Amygdala (tissue), 56 donors: Measurements from ENCODE around the gene CNTN5.
"Not testable (repeated sequence)": the region's sequence is repeated elsewhere in the genome, so short reads cannot be mapped to it uniquely, and the experiment has no call there.

Experiments used
- DNase-seq, 56 donors: peaks; one replicate each; lab custom pipeline; 2025; lab: John Stamatoyannopoulos, UW

CNTN5 gene

DNA sequence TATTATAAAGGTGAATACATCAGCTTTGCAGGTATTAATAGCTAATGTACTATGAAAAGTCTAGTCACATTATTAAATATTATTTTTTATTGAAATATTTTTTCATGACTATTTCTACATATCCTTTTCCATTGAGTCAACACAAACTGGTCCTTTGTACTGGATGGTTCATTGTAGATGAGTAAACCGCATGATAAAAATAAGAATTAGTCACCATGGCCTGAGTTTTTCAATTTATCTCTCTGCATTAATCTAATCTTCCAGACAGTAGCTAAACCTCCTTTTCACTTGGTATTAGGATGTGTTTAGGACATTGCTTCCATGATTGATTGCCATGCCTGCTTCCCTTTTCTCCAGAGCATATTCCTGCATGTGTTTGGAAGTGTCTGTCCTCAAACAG lies 1227.0 kb downstream of the CNTN5 start:
- DNase-seq: no peak

DNA sequence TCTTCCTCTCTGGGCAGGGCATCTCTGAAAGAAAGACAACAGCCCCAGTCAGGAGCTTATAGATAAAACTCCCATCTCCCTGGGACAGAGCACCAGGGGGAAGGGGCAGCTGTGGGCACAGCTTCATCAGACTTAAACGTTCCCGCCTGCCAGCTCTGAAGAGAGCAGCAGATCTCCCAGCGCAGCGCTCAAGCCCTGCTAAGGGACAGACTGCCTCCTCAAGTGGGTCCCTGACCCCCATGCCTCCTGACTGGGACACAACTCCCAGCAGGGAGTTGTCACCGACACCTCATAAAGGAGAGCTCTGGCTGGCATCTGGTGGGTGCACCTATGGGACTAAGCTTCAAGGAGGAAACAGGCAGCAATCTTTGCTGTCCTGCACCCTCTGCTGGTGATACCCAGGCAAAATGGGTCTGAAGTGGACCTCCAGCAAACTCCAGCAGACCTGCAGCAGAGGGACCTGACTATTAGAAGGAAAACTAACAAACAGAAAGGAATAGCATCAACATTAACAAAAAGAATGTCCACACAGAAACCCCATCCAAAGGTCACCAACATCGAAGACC lies 1236.6 kb downstream of the CNTN5 start:
- DNase-seq: not testable (repeated sequence)

DNA sequence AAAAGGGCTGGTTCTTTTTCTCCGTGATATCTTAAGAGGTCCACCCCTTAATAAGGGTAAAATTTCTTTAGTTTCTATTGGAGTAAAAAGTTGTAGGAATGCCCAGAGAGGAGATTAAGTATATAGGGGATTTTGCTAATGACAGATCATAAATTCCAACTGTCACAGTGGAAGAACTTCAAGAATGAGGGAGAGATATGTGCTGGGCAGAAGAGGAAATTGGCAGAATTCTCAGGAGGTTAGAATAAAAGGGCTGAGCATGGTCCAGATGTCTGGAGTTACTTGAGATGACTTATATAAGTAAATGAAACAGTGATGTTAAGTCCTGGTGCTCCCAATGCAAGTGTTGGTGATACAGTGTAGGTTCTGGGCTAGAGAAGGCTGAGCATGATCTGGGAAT lies 1248.8 kb downstream of the CNTN5 start:
- DNase-seq: no peak

DNA sequence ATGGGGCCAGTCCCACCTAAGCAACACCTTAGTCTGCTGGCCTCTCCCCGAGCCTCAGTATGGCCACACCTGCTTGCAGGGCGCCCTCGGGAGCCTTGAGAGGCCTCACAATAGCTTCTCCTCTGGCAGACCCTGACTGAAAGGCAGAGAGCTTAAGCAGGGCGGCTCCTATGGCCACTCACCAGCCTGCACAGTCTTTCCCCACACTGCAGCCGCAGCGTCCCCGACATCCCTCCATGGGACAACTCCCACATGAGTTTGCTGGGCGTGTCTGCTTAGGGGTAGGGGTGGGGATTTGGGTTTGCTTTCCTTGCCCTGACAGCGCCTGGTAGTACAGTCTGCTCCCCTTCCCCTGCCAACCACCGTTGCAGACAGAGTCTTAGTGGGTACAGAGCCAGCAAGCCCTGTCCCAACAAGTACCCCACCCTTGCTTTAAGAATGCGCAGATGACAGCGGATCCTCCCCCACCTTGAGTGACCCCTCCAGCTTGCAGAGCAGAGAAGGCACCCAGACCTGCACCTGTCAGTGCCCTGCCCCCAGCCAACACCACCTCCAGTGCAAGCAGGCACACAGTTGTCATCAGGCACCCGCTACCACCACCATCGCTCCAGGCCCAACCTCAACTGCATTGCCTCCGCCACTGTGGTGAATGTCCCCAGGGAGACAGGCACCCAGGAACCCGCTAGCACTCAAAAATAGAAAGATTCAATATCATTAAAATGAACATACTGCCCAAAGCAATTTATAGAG lies 1252.5 kb downstream of the CNTN5 start:
- DNase-seq: no peak

DNA sequence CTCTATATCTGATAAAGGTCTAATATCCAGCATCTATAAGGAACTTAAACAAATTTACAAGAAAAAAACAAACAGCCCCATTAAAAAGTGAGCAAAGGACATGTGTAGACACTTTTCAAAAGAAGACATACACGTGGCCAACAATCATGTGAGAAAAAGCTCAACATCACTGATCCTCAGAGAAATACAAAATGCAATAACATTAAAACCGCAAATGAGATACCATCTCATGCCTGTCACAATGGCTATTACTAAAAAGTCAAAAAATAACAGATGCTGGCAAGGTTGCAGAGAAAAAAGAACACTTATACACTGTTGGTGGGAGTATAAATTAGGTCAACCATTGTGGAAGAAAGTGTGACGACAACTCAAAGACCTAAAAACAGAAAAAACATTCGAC lies 1253.7 kb downstream of the CNTN5 start:
- DNase-seq: not testable (repeated sequence)

DNA sequence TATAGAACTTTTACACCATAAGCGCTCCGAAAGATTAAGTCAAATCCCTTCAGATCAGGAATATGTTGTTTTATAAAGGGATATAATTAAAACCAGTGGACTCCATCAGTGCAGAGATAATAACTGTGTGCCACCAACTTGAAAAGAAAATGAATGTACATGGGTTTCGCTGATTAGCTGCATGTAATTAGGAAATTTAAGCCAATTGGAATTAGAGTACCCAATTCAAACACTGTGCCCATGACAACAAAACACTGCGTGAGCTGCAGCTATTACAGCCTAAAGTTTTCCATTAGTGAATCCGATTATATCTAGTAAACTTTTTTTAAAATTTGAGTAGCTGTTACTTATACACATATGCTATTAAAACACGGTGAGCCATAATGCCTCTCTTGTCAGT lies 1274.0 kb downstream of the CNTN5 start:
- DNase-seq: no peak

DNA sequence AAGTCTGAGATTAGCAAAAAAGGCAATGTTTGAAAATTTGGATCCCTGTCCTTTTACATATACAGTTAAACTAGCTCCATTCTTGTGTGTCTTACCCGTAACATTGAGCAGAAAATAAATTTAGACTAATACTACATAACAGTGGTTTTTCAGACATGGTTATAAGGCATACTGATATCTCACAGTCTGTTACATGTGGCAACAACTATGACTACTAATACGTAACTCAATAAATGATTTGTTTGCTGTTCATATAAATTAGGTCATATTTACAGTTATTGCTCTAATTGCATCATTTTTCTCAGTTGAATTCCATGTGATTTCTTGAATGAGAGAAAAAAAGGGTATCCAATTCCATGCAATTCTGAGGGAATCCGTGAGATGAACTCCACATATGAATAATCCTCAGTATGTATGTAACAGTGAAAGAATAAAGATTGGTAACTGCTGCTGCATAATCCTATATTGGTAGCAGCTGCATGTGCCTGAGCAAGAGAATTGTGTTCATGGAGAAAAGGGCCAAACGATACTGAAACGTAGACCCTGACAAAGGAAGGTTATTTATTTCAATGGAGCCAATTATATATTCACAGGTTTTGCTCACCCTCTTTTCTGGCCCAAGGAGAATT lies 1275.4 kb downstream of the CNTN5 start:
- no peak for DNase-seq

DNA sequence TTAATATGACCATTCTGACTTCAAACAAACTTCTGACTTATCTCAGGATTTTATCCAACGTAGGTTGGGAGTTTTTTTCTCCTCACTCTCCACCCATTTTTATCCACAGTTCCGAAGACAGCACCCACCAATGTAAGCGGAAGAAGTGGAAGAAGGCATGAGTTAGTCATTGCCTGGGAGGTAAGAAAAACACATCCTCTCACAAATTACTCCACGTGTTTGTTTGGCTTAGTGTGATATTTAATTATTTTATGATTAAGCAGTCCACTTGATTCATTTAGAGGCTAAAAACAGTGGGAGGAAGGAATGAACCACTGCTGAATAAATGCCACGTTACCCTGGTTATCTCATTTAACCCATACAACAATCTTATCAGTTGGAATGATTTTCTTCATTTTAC lies 1276.8 kb downstream of the CNTN5 start:
- no peak for DNase-seq

DNA sequence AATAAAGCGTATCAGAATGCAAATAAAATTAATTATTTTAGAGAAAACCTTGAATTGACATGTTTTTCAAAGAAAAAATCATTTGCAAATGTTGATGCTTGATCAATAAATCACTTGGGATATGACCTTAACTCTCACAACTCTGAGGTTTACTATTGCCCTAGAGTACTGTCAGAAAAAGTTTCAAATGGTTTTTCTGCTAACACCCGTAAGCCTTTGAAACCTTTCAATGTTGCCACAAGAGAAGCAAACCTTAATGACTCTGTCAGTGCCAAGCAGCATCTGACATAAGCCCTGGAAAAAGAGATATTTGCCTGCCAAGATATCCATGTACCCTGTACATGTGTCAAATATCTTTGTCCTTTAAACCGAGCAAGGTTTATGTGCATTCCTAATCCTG lies 1282.1 kb downstream of the CNTN5 start:
- no peak for DNase-seq

DNA sequence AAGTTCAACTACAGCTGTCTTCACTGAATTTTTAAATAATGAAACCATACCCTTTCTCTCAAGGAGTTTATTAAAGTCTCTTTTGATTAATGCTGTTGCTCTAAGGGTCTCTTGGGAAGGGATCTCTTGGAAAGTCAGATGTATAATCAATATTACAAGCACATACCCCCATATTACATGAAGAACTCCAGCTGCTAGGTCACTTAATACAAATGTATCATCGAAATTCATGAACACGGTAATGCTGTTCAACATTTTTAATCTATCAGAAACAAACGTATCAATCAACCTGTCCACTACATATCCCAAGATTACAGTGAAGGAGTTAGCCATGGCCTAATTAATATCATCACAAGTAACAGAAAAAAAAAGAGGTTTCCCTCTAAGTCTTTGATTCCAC lies 1283.1 kb downstream of the CNTN5 start:
- DNase-seq: no peak

DNA sequence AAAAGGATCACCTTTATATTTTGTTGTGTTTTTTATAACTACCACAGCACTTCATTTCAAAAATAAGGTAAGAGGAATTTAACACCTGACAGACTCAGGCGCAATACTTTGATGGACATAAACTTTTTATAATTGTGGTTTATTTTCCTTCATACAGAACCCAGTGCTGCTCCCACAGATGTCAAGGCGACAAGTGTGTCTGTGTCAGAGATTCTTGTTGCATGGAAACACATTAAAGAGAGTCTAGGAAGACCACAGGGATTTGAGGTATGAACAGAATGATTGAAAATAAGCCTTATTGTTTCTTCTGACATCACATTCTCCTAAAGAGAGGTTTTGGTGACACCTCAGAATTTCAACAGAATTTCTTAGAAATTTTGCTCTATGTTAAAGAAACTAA lies 1287.5 kb downstream of the CNTN5 start:
- DNase-seq: no peak

DNA sequence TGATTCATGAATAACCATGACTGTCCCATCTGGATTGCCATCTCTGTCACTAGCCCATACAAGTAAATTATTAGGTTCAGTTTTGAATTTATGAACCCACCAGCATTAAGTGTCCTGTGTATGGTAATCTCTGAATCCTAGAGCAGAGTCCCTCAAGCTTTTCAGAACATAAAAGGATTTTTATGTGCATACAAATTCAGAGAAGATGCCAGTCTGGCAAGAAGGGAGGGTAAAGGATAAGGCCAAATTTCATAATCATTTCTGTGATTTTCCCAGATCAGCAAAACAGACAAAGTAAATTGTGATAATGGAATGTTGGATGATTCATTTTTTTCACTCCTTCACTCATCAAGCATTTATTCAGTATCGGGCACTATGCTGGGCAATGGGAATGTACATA lies 1295.2 kb downstream of the CNTN5 start:
- DNase-seq: no peak

DNA sequence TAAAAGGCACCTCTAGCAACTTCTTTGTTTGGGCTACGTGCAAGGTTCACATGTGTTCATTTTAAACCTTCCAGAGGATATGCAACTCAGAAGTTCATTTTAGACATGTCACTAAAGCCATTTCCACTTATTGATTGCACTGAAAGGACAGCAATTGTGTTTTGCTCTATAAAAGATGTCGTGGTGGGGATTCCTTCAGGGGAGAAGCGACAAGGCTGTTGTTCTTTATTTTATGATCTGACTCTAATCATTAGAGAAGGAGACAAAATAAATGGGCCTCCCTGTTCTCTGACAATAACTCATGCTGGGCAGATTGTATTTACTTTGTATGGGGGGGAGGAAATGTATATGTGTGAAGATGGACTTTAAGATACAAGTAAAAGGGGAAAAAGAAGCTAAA lies 1296.2 kb downstream of the CNTN5 start:
- DNase-seq: no peak

DNA sequence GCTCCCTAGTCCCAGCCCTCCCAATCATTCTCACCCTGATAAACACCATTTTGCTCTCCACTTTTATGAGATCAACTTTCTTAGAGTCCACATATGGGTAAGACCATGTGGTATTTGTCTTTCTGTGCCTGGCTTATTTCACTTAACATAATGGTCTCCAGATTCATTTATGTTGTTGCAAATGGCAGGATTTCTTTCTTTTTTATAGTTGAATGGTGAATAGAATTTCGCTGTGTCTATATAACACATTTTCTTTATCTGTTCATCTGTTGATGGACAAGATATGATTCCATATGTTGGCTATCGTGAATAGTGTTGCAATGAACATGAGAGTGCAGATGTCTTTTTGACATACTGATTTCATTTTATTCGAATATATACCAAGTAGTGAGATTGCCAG lies 1298.9 kb downstream of the CNTN5 start:
- DNase-seq: no peak

DNA sequence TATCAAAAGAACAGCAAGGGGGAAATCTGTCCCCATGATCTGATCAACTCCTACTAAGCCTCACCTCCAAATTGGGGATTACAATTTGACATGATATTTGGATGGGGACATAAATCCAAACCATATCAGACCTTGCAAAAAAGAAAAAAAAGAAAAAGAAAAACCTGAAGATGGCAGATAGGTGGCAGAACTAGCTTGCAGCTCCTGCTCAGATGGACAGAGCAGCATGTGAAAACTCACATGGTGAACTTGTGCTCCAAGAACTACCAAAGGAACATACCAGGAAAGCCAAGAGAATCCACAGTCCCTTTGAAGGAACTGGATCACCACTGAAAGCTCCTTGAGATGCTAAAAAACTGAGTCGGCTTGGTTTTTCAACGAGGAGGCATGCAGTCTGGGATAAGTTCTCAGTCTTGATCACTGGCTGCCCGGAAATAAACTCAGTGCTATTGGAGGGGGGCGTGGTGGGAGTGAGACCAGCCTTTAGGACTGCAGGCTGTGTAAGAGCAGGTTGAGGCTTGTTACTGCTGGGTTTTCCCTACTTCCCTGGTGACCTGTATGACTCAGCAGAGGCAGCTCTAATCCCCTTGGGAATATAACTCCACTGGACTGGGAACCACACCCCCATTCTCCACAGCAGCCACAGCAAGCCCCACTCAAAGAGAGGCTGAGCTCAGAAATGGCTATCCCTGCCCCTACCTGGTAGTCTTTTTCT lies 1308.0 kb downstream of the CNTN5 start:
- no peak for DNase-seq

DNA sequence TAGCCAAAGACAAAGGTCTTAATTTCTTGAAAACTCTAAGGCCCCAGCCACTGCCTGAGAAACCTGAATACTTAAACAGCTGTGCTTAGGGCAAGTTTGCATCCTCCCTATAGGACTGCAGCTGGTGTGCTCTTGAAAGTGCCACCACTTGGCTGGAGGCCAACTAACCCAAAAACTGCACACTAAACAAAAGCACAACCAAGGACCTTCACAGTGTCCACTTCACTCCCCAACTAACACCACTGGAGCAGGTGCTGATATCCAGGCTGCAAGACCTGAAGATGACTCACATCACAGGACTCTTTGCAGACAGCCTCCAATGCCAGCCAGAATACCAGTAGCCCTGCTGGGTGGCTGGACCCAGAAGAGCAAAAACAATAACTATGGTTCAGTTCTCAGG lies 1308.6 kb downstream of the CNTN5 start:
- DNase-seq: no peak

DNA sequence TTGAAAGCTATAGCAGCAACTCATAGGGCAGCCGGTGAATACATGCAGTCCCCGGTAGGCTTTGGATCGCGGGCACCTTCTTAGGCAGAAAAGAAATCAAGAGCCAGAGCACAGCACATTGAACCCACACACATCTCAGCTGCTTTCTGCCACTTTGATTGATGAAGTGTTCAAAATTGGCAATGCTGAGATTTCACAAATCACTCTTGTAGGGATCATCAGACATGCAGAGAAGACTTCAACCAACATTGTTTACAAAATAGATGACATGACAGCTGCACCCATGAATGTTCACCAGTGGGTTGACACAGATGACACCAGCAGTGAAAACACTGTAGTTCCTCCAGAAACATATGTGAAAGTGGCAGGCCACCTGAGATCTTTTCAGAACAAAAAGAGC lies 1316.1 kb downstream of the CNTN5 start:
- no peak for DNase-seq

DNA sequence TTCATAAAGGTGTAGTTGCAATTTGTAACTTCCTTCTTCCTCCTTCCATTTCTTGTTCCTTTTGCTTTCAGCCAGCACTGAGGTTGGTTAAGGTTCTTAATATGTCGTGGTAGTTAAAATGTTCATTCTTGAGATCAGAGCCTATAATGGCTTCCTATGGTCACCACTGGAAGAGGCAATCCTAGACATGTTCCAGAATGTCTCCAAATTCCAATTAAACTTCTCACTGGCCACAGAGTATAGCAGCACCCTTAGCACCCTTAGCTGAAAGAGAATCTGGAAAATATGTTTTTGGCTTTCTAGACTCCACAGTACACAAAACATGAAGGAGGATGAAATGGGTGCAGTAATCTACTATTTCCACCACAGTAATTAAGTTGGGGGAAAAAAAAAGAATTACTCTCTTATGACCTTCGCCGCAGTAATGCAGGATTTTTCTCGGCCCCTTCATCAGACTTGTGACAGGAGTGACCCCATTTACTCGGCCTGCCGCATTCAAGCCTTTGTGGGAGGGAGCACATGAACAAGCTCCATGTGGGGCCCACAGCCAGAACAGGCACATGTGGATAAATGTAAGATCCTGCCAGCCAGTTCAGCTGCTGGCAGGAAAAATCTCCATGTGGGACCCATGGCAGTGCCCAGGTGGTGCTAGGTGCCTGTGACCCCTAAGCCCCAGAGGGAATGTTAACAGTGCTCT lies 1317.5 kb downstream of the CNTN5 start:
- DNase-seq: no peak

DNA sequence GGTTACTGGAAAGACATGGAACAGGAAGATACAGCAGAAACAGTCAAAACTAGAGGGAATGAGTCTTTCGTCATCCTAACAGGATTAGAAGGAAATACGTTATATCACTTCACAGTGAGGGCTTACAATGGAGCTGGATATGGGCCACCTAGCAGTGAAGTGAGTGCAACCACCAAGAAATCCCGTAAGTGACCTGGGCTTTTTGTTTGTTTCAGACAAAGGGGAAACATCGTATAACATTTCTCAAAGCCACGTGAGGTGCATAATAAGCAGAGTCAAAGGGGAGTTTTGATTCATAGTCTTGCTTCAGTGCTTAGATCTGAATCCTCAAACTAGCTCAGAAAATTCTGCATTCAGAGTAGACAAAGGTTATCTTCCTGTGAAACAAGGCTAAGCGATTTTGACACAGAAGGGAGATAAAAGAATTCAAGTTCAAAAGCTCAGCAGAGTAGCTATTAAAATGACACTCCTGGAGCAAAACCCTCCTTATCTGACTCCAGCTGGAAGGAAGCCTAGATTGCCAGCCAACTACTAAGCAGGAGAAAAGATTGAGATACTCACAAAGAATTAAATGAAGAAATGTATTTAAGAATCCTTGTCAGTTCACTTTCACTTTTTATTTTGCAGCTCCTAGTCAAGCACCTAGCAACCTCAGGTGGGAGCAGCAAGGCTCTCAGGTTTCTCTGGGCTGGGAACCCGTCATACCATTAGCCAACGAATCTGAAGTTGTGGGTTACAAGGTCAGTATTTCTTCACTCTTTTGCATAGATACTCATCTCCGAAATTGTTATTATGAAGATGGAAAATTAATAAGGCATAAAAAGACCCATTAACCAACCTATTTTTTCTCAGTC lies 1319.9 kb downstream of the CNTN5 start:
- no peak for DNase-seq

DNA sequence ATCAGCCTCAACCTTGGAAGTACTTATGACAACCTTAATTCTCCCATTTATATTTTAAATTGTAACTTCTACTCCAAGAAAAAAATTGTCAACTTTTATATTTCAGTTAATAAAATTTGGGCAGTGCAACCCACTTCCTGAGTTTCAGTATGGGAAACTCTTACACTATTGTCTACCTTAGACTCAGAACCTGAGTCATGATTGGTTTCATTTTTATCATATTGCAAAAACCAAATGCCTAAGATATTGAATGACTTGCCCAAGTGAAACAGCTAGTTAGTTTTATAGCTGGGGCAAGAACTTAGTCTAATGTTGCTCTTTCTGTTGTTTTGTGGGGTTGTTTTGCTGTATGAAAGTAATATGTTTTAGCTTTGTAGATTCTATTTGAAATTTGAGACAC lies 1332.3 kb downstream of the CNTN5 start:
- no peak for DNase-seq
